ENCODE results near the gene IPO4.

IPO4 gene

DNA sequence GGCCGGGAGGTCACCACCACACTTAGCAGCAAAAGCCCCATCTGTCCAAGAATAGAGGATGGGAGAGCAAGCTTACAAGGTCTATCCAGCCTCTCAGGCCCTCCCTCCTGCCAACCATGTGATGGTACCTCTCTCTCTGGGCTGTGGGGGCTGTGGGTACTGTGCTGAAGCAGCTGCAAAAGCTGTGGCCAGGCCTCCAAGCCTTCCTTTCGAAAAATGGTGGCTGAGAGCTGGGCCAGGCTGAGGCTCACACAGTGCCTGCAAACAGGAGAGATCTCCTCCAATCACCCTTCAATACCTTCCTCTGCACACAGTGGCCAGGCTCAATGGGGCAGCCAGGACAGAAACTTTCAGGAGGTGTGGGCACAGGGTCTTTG, 1.1 kb downstream of the IPO4 start:
- Histone ChIP-seq H3K4me3 (ENCODE audit: low read depth, low read length) (peak overlapping the region; percentile 84; the same call in 1 of the 2 replicates), H3K4me1 (ENCODE audit: control insufficient read depth, insufficient read depth, low read length) (peaks cover 7% of the 10 kb centered on the region; the same call in 1 of the 2 replicates), H3K9me3 (ENCODE audit: control insufficient read depth, insufficient read depth, low read depth, low read length) (no peaks in the 10 kb centered on the region), H3K36me3 (ENCODE audit: control insufficient read depth in 2 of 2, insufficient read depth in 1 of 2, low read length in 2 of 2) (peaks cover 6 to 81% of the 10 kb centered on the region in 2 experiments), H3K27ac (ENCODE audit: extremely low read depth, low read depth, low read length) (no peak overlapping the region)
- ChIA-PET POLR2A (interaction anchor here (1.0 to 2.0 kb wide), 3 partner anchors 8 to 51 kb away, joined by 4 to 10 read pairs (median 5); partner anchors contain the start of genes CHMP4A, PSME1 and TM9SF1), CTCF (interaction anchor here (0.6 to 3.0 kb wide), 2 partner anchors 26 to 211 kb away, joined by 3 to 12 read pairs; partner anchors contain the start of gene IRF9)
- TF ChIP-seq ZNF324 (tag by site-specific recombination; IDR thresholded peaks at IDR 0.05), result no peak
- no peak for TF ChIP-seq ZNF404 (tag by site-specific recombination; IDR thresholded peaks at IDR 0.05)
- TF ChIP-seq ZNF214 (tag by site-specific recombination; IDR thresholded peaks at IDR 0.05; ENCODE audit: borderline replicate concordance), result no peak
- TF ChIP-seq, protein P1, sequence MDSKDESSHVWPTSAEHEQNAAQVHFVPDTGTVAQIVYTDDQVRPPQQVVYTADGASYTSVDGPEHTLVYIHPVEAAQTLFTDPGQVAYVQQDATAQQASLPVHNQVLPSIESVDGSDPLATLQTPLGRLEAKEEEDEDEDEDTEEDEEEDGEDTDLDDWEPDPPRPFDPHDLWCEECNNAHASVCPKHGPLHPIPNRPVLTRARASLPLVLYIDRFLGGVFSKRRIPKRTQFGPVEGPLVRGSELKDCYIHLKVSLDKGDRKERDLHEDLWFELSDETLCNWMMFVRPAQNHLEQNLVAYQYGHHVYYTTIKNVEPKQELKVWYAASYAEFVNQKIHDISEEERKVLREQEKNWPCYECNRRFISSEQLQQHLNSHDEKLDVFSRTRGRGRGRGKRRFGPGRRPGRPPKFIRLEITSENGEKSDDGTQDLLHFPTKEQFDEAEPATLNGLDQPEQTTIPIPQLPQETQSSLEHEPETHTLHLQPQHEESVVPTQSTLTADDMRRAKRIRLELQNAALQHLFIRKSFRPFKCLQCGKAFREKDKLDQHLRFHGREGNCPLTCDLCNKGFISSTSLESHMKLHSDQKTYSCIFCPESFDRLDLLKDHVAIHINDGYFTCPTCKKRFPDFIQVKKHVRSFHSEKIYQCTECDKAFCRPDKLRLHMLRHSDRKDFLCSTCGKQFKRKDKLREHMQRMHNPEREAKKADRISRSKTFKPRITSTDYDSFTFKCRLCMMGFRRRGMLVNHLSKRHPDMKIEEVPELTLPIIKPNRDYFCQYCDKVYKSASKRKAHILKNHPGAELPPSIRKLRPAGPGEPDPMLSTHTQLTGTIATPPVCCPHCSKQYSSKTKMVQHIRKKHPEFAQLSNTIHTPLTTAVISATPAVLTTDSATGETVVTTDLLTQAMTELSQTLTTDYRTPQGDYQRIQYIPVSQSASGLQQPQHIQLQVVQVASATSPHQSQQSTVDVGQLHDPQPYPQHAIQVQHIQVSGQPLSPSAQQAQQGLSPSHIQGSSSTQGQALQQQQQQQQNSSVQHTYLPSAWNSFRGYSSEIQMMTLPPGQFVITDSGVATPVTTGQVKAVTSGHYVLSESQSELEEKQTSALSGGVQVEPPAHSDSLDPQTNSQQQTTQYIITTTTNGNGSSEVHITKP (tag by site-specific recombination; IDR thresholded peaks at IDR 0.05), result no peak
- no peak for TF ChIP-seq ZNF24 (tag by site-specific recombination; IDR thresholded peaks at IDR 0.05)
- TF ChIP-seq ZBTB20 (tag by site-specific recombination; IDR thresholded peaks at IDR 0.05), result no peak
- no peak for TF ChIP-seq ZFP69B (tag by site-specific recombination; IDR thresholded peaks at IDR 0.05)
- no peak for TF ChIP-seq ZNF184 (tag by site-specific recombination; IDR thresholded peaks at IDR 0.05)
- TF ChIP-seq ZNF610 (tag by site-specific recombination; IDR thresholded peaks at IDR 0.05; ENCODE audit: borderline replicate concordance), result no peak
- no peak for TF ChIP-seq KLF9 (tag by site-specific recombination; IDR thresholded peaks at IDR 0.05; ENCODE audit: low read depth)
- no peak for TF ChIP-seq ZFHX2 (tag by site-specific recombination; conservative IDR thresholded peaks at IDR 0.05)

DNA sequence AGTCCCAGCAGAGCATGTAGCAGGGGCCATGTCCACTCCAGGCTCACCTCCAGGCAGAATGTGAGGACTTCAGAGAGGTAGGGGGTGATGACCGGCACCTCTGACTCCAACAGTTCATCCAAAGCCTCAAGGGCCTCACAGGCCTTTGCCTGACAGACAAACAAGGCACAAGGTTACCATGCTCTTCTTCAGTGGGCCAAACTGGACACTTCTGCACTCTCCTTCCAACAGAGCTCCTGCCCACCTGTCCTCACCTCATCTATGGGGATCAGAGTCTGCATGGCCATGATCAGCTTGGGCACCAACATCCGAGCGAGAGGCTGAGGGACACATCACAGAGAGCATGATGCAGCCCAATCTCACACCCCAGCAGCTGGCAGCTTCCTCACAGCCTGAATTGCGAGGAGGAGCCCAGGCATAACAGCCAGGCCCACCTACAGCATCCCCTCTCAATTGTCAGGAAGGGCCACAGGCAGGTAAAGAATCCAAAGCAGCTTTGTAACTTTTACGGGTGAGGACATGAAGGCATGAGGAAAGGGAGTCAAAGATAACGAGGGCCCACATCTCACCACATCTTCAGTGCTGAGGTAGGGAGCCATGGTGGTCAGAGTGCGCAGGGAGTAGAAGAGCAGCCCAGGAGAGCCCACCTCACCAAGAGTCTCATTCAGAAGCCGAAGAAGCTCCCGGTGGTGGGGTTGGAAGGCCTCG, 1.6 kb downstream of the IPO4 start:
- H3K36me3 ChIP-seq (ENCODE audit: control insufficient read depth in 2 of 2, insufficient read depth in 1 of 2, low read length in 2 of 2), result peaks cover 5 to 81% of the 10 kb centered on the region in 2 experiments
- H3K27ac ChIP-seq (ENCODE audit: extremely low read depth, low read depth, low read length), result no peak overlapping the region
- CTCF ChIA-PET, result interaction anchor here (0.6 to 3.0 kb wide), 2 partner anchors 26 to 211 kb away, joined by 3 to 12 read pairs; partner anchors contain the start of gene IRF9
- POLR2A ChIA-PET, result interaction anchor here (1.0 to 2.0 kb wide), 2 partner anchors 8 to 27 kb away, joined by 4 to 5 read pairs; partner anchors contain the start of genes CHMP4A and TM9SF1
- no peaks in the 10 kb centered on the region for H3K9me3 ChIP-seq (ENCODE audit: control insufficient read depth, insufficient read depth, low read depth, low read length)
- H3K4me1 ChIP-seq (ENCODE audit: control insufficient read depth, insufficient read depth, low read length), result peaks cover 7% of the 10 kb centered on the region; the same call in 1 of the 2 replicates
- no peak overlapping the region for H3K4me3 ChIP-seq (ENCODE audit: low read depth, low read length)
- no peak for TF ChIP-seq ZNF335 (tag by site-specific recombination; conservative IDR thresholded peaks at IDR 0.05)
- TF ChIP-seq ZNF157 (tag by site-specific recombination; IDR thresholded peaks at IDR 0.05), result no peak
- TF ChIP-seq ZNF132 (tag by site-specific recombination; IDR thresholded peaks at IDR 0.05; ENCODE audit: borderline replicate concordance), result no peak
- TF ChIP-seq ZNF629 (tag by site-specific recombination; IDR thresholded peaks at IDR 0.05), result no peak
- TF ChIP-seq ZNF747 (tag by site-specific recombination; IDR thresholded peaks at IDR 0.05), result no peak
- no peak for TF ChIP-seq ZNF266 (tag by site-specific recombination; IDR thresholded peaks at IDR 0.05; ENCODE audit: low read depth)
- no peak for TF ChIP-seq ZNF24 (tag by site-specific recombination; IDR thresholded peaks at IDR 0.05)
- TF ChIP-seq ZNF610 (tag by site-specific recombination; IDR thresholded peaks at IDR 0.05; ENCODE audit: borderline replicate concordance), result no peak
- TF ChIP-seq, protein P2, sequence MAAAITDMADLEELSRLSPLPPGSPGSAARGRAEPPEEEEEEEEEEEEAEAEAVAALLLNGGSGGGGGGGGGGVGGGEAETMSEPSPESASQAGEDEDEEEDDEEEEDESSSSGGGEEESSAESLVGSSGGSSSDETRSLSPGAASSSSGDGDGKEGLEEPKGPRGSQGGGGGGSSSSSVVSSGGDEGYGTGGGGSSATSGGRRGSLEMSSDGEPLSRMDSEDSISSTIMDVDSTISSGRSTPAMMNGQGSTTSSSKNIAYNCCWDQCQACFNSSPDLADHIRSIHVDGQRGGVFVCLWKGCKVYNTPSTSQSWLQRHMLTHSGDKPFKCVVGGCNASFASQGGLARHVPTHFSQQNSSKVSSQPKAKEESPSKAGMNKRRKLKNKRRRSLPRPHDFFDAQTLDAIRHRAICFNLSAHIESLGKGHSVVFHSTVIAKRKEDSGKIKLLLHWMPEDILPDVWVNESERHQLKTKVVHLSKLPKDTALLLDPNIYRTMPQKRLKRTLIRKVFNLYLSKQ (tag by site-specific recombination; IDR thresholded peaks at IDR 0.05; ENCODE audit: borderline replicate concordance), result no peak
- TF ChIP-seq, protein P1 (tag by site-specific recombination; IDR thresholded peaks at IDR 0.05), result no peak
- TF ChIP-seq, protein P3, sequence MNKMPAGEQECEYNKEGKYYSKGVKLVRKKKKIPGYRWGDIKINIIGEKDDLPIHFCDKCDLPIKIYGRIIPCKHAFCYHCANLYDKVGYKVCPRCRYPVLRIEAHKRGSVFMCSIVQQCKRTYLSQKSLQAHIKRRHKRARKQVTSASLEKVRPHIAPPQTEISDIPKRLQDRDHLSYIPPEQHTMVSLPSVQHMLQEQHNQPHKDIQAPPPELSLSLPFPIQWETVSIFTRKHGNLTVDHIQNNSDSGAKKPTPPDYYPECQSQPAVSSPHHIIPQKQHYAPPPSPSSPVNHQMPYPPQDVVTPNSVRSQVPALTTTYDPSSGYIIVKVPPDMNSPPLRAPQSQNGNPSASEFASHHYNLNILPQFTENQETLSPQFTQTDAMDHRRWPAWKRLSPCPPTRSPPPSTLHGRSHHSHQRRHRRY (tag by site-specific recombination; IDR thresholded peaks at IDR 0.05), result no peak
- no peak for TF ChIP-seq ZNF549 (tag by site-specific recombination; IDR thresholded peaks at IDR 0.05)
- TF ChIP-seq ZNF221 (tag by site-specific recombination; IDR thresholded peaks at IDR 0.05; ENCODE audit: borderline replicate concordance), result no peak
- TF ChIP-seq ZNF211 (tag by site-specific recombination; IDR thresholded peaks at IDR 0.05; ENCODE audit: low read depth), result no peak
- TF ChIP-seq ZNF2 (tag by site-specific recombination; IDR thresholded peaks at IDR 0.05), result no peak
- no peak for TF ChIP-seq FEZF1 (tag by site-specific recombination; IDR thresholded peaks at IDR 0.05)
